Ovary (tissue), 9 donors: Measurements from ENCODE around the gene SGTB. TPM values are rescaled to one million over a fixed set of nuclear protein-coding genes. Genes with fewer than 3 reads are reported as not detected.

Source experiments
- DNase-seq, 5 donors: peaks; one replicate each; pipeline ENCODE4 v3.0.0-alpha.2; 2019 to 2020
- H3K27ac ChIP-seq, 2 donors: fragments of 200-600 bp; one replicate each; pipeline versions ENCODE4 v1.5.1 to v1.8.0; 2019 to 2022
- H3K27me3 ChIP-seq: fragments of 200-600 bp; one replicate; pipeline ENCODE4 v1.8.0; 2022
- H3K36me3 ChIP-seq: fragments of 200-600 bp; sonication (generic); one replicate; pipeline ENCODE4 v1.5.1; 2019
- H3K4me1 ChIP-seq: one replicate; pipeline ENCODE4 v1.8.1; 2013; ENCODE audit warnings: mild to moderate bottlenecking, moderate library complexity; ENCODE audit not compliant: insufficient read depth
- H3K4me3 ChIP-seq: fragments of 200-600 bp; sonication (generic); one replicate; pipeline ENCODE4 v1.5.1; 2017
- H3K9me3 ChIP-seq, 2 donors: fragments of 200-600 bp in 1 of 2; sonication (generic) in 1 of 2; one replicate each; pipeline versions ENCODE4 v1.5.1 to v1.8.1; 2013 to 2019; ENCODE audit warnings: mild to moderate bottlenecking in 1 of 2, moderate library complexity in 1 of 2
- EP300 ChIP-seq: sonication (generic); formaldehyde crosslinking; IDR thresholded peaks from one replicate; pipeline ENCODE4 v1.6.1; 2017; ENCODE audit warnings: antibody characterized with exemption
- POLR2A ChIP-seq: fragments of 450-650 bp; IDR thresholded peaks from one replicate; pipeline ENCODE4 v1.6.1; 2017; ENCODE audit warnings: antibody characterized with exemption, mild to moderate bottlenecking, moderate library complexity
- WGBS, 3 donors: extraction: QIAGEN DNeasy Blood & Tissue Kit in 1 of 3; methylation state at CpG; one replicate each; pipeline versions ENCODE4 v1.1.5 to v1.1.7; 2013 to 2017; 5-methylcytosine and 5-hydroxymethylcytosine counted together
- intact Hi-C, 4 donors: fragments of 100-400 bp; cut with DNase I; formaldehyde crosslinking; loops; one replicate each; pipeline versions ENCODE4 v1.11.0 to v1.15.1; 2022 to 2023
- polyA plus RNA-seq, 2 donors: library from polyadenylated mRNA; stranded (reverse); fragments of 200-250 nt in 1 of 2; fragments of 350-450 nt in 1 of 2; fragmentation: Illumina TruSeq in 1 of 2; extraction: RNeasy Lipid Tissue Mini Kit (QIAGEN cat#74804) in 1 of 2; gene quantifications; one replicate each; pipeline ENCODE4 v1.2.3, GENCODE V29; 2013 to 2014
- total RNA-seq, 7 donors: library from RNA; depleted of rRNA in 2 of 7; stranded (reverse); fragments of >200 nt in 2 of 7; fragmentation: NEBNext Ultra II Directional in 3 of 7; extraction: Animal tissue kit (Norgen Biotek cat#: 25700) in 3 of 7; gene quantifications; one replicate each; pipeline versions ENCODE4 v1.1.0 to v1.2.4, GENCODE V29; 2016 to 2023
- TF ChIP-seq, protein P1 (sequence below), 3 donors: fragments of 450-650 bp in 2 of 3; fragments of 200-600 bp in 1 of 3; IDR thresholded peaks; one replicate each; pipeline versions ENCODE4 v1.5.1 to v1.8.0; 2016 to 2022; ENCODE audit warnings: antibody characterized with exemption in 3 of 3, mild to moderate bottlenecking in 1 of 3
- donor health status: DM: no; HTN: no; CAD: no; lungs with moderate emphysema.
- donor health status: DM: no; HTN: no; CAD: no.
- donor health status: Bipolar disorder and iron deficiency.
- donor health status: DM: yes; HTN: yes; CAD: no.
- donor health status: DM: no; HTN: no; CAD: no.
- donor health status: DM: yes; HTN: yes; CAD: no.

The SGTB gene
- total and polyA plus RNA-seq, 9 donors: 2.6 to 9.9 (median 7.1) TPM

DNA sequence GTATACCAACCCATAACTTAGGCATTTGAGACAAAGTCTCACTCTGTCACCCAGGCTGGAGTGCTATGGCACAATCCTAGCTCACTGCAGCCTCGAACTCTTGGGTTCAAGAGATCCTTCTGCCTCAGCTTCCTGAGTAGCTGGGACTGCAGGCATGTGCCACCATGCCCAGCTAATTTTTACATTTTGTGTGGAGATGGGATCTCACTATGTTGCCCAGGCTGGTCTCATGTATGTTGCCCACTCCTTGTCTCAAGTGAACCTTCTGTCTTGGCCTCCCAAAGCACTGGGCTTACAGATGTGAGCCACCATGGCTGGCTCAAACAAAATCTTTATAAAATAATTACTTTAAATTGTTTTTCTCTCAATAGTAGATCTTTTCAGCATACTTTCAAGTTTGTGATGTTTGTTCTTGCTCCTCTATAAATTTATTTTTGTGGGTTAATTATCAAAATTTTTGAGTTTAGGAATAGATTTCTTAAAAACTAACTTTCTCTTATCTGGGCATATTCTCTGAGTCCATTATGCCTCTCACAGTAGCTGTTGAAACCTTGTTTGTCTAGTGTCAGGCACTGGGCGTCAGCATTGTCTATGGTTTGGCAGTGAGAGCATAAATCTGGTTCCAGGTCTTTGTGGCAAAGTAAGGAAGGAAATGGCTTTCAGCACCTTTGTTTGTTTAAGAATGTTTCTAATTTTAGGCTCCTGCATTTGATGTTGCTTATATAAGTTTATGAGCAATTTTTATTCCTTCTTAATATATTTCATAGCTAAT is 38.8 kb upstream of the SGTB start:
- Histone ChIP-seq H3K4me1 (no peaks in the 10 kb centered on the region), H3K36me3 (no peaks in the 10 kb centered on the region), H3K27me3 (no peaks in the 10 kb centered on the region), H3K4me3 (no peak overlapping the region), H3K9me3 (no peaks in the 10 kb centered on the region), H3K27ac (no peak overlapping the region)
- intact Hi-C loops: no loop called here
- no peak for DNase-seq
- 77 to 82% (median 80%) methylated on average over 2 of the region's 2 CpGs for WGBS, 3 donors
- TF ChIP-seq EP300 (no peak), POLR2A (no peak)
- TF ChIP-seq, protein P1, sequence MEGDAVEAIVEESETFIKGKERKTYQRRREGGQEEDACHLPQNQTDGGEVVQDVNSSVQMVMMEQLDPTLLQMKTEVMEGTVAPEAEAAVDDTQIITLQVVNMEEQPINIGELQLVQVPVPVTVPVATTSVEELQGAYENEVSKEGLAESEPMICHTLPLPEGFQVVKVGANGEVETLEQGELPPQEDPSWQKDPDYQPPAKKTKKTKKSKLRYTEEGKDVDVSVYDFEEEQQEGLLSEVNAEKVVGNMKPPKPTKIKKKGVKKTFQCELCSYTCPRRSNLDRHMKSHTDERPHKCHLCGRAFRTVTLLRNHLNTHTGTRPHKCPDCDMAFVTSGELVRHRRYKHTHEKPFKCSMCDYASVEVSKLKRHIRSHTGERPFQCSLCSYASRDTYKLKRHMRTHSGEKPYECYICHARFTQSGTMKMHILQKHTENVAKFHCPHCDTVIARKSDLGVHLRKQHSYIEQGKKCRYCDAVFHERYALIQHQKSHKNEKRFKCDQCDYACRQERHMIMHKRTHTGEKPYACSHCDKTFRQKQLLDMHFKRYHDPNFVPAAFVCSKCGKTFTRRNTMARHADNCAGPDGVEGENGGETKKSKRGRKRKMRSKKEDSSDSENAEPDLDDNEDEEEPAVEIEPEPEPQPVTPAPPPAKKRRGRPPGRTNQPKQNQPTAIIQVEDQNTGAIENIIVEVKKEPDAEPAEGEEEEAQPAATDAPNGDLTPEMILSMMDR (IDR thresholded peaks at IDR 0.05): no peak

DNA sequence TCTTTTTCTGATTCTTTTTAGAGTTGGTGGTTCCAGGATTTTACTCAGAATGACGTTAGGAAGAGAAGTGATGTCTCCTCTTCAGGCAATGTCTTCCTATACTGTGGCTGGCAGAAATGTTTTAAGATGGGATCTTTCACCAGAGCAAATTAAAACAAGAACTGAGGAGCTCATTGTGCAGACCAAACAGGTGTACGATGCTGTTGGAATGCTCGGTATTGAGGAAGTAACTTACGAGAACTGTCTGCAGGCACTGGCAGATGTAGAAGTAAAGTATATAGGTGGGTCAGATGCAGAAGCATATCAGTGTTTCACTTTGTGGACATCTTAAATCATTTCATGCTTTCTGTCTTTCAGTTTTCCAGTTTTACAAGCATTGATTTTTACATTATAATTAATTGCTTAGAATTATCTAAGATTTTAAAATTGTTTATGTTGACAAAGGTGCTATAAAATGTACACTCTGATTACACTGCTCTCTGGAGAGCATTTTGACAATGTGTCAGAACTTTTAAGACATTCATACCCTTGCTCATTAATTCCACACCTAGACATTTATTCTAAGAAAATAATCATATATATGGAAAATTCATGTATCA is 36.7 kb upstream of the SGTB start:
- no peak for DNase-seq
- no peaks in the 10 kb centered on the region for H3K4me1 ChIP-seq
- no peaks in the 10 kb centered on the region for H3K27me3 ChIP-seq
- H3K4me3 ChIP-seq: no peak overlapping the region
- TF ChIP-seq, protein P1 (IDR thresholded peaks at IDR 0.05): no peak
- TF ChIP-seq POLR2A (no peak), EP300 (no peak)
- intact Hi-C loops: no loop called here
- H3K9me3 ChIP-seq: no peaks in the 10 kb centered on the region
- WGBS, 3 donors: 88 to 91% (median 89%) methylated on average over 4 of the region's 4 CpGs
- H3K36me3 ChIP-seq: no peaks in the 10 kb centered on the region
- H3K27ac ChIP-seq: no peak overlapping the region

DNA sequence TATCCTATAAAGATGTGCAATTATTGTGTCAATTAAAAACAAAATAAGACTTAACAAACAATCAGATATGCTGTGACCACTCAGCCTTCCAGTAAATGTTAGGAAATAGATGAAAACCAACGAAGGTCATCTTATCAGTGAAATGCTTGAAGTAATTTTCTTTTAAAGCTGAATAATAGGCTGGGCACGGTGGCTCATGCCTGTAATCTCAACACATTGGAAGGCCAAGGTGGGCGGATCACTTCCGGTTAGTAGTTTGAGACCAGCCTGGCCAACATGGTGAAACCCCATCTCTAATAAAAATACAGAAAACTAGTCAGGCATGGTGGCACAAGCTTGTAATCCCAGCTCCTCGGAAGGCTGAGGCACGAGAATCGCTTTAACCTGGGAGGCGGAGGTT is 31.3 kb upstream of the SGTB start:
- WGBS, 3 donors: 78 to 92% (median 86%) methylated on average over 8 of the region's 8 CpGs
- intact Hi-C loops: no loop called here
- H3K36me3 ChIP-seq: no peaks in the 10 kb centered on the region
- H3K4me3 ChIP-seq: no peak overlapping the region
- H3K9me3 ChIP-seq: no peaks in the 10 kb centered on the region
- H3K4me1 ChIP-seq: peaks cover 2% of the 10 kb centered on the region
- no peak for TF ChIP-seq POLR2A
- no peak for TF ChIP-seq EP300
- TF ChIP-seq, protein P1 (IDR thresholded peaks at IDR 0.05): no peak
- no peak for DNase-seq
- H3K27me3 ChIP-seq: no peaks in the 10 kb centered on the region
- H3K27ac ChIP-seq: no peak overlapping the region

DNA sequence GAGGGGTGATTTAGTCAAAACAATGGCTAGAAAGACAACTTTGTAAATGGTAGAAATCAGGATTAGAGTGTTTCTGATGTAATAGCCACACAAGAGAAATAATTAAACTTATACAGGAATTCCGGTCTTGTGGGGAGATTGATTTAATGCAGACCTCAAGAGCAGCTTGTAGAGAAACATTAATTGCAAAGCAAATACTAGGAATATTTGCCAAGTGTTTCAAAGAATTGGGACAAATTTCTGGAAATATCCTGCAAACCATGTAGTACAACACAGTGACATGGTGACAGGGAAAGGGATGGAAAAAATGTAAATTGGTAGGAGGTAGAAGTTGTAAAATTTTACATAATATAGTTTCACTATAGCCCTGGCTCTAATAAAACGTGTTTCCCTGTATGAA is 29.0 kb upstream of the SGTB start:
- Histone ChIP-seq H3K4me3 (no peak overlapping the region), H3K36me3 (no peaks in the 10 kb centered on the region), H3K9me3 (no peaks in the 10 kb centered on the region), H3K27me3 (no peaks in the 10 kb centered on the region), H3K4me1 (peaks cover 2% of the 10 kb centered on the region), H3K27ac (no peak overlapping the region)
- no peak for DNase-seq
- TF ChIP-seq POLR2A (no peak), EP300 (no peak)
- TF ChIP-seq, protein P1 (IDR thresholded peaks at IDR 0.05): no peak
- 86 to 93% (median 88%) methylated on average over 2 of the region's 2 CpGs for WGBS, 3 donors
- intact Hi-C loops: no loop called here
